WERI-Rb-1 (cell line): ENCODE data around the gene COL4A1.

Experiments
- DNase-seq: peaks from one replicate; pipeline ENCODE4 v3.0.0-alpha.2; 2020
- H3K27ac ChIP-seq: fragments of 250-450 bp; sonication (Bioruptor Pico); 2 replicates; pipeline ENCODE4 v1.5.1; 2020; ENCODE audit warnings: mild to moderate bottlenecking, moderate library complexity
- H3K27me3 ChIP-seq: fragments of 250-450 bp; sonication (Bioruptor Pico); 2 replicates; pipeline ENCODE4 v1.5.1; 2021; ENCODE audit warnings: mild to moderate bottlenecking, low read depth, moderate library complexity; ENCODE audit not compliant: insufficient read depth, severe bottlenecking
- H3K36me3 ChIP-seq: fragments of 250-450 bp; sonication (Bioruptor Pico); 2 replicates; pipeline ENCODE4 v1.5.1; 2020; ENCODE audit warnings: mild to moderate bottlenecking, moderate library complexity
- H3K4me3 ChIP-seq: 2 replicates; pipeline ENCODE4 v1.5.1; 2011; ENCODE audit warnings: low read depth, mild to moderate bottlenecking, control low read depth, low read length
- H3K9me3 ChIP-seq: fragments of 250-450 bp; sonication (Bioruptor Pico); 2 replicates; pipeline ENCODE4 v1.5.1; 2021; ENCODE audit warnings: mild to moderate bottlenecking, moderate library complexity; ENCODE audit not compliant: severe bottlenecking
- CTCF ChIP-seq: IDR thresholded peaks from 2 replicates; pipeline ENCODE4 v1.5.1; 2011; ENCODE audit warnings: low read depth, mild to moderate bottlenecking, control low read depth, inconsistent platforms, low read length

Gene COL4A1

GRCh38 chr13:110217811-110218210 is 89.1 kb downstream of the COL4A1 start:
- Histone ChIP-seq H3K9me3 (no peaks in the 10 kb centered on the region), H3K27ac (no peak overlapping the region), H3K4me3 (no peak overlapping the region), H3K27me3 (no peaks in the 10 kb centered on the region), H3K36me3 (no peaks in the 10 kb centered on the region)
- TF ChIP-seq CTCF: no peak
- no peak for DNase-seq

GRCh38 chr13:110217085-110217484 is 89.9 kb downstream of the COL4A1 start:
- no peaks in the 10 kb centered on the region for H3K36me3 ChIP-seq
- TF ChIP-seq CTCF: no peak
- no peaks in the 10 kb centered on the region for H3K27me3 ChIP-seq
- no peak overlapping the region for H3K4me3 ChIP-seq
- no peak overlapping the region for H3K27ac ChIP-seq
- DNase-seq: no peak
- no peaks in the 10 kb centered on the region for H3K9me3 ChIP-seq

- TF ChIP-seq CTCF: no peak
- Histone ChIP-seq H3K9me3 (no peaks in the 10 kb centered on the region), H3K27ac (no peak overlapping the region), H3K36me3 (no peaks in the 10 kb centered on the region), H3K4me3 (no peak overlapping the region), H3K27me3 (no peaks in the 10 kb centered on the region)
- no peak for DNase-seq
Measured at GRCh38 chr13:110216398-110217041, 90.4 kb downstream of the COL4A1 start.

GRCh38 chr13:110216006-110216397 is 91.0 kb downstream of the COL4A1 start:
- Histone ChIP-seq H3K9me3 (no peaks in the 10 kb centered on the region), H3K36me3 (no peaks in the 10 kb centered on the region), H3K4me3 (no peak overlapping the region), H3K27ac (no peak overlapping the region), H3K27me3 (no peaks in the 10 kb centered on the region)
- DNase-seq: no peak
- no peak for TF ChIP-seq CTCF

GRCh38 chr13:110215606-110216005 is 91.4 kb downstream of the COL4A1 start:
- Histone ChIP-seq H3K4me3 (no peak overlapping the region), H3K27me3 (no peaks in the 10 kb centered on the region), H3K27ac (no peak overlapping the region), H3K36me3 (no peaks in the 10 kb centered on the region), H3K9me3 (no peaks in the 10 kb centered on the region)
- TF ChIP-seq CTCF: no peak
- DNase-seq: no peak

- no peak for TF ChIP-seq CTCF
- Histone ChIP-seq H3K27ac (no peak overlapping the region), H3K9me3 (no peaks in the 10 kb centered on the region), H3K27me3 (no peaks in the 10 kb centered on the region), H3K36me3 (no peaks in the 10 kb centered on the region), H3K4me3 (no peak overlapping the region)
- DNase-seq: peak; percentile 51
Measured at GRCh38 chr13:110214637-110215036, 92.3 kb downstream of the COL4A1 start.
